Renal pelvis (tissue), 3 donors: ENCODE data around the gene ATAT1. TPM values are rescaled to one million over a fixed set of nuclear protein-coding genes. Genes with fewer than 3 reads are reported as not detected.

Experiments used
- polyA plus RNA-seq, 3 donors: library from polyadenylated mRNA; unstranded; fragments of 120-200 nt; gene quantifications; one replicate each; pipeline ENCODE4 v1.2.1, GENCODE V29; 2013; ENCODE audit not compliant: insufficient read length in 3 of 3

ATAT1 gene
- polyA plus RNA-seq, 3 donors, result 38.7 to 60.2 (median 59.4) TPM

Other genes with a start within 250 kb of the ATAT1 start
- 100 to 1,000 TPM; 103 to 110 (median 106) TPM for gene HLA-E, start 137.4 kb upstream of the ATAT1 start, polyA plus RNA-seq
- gene GNL1, start 70.4 kb upstream of the ATAT1 start, polyA plus RNA-seq, result 100 to 1,000 TPM in 2 of 3 donors, 10 to 100 TPM in 1; 97.3 to 111 (median 102) TPM
- gene PRR3, start 69.6 kb upstream of the ATAT1 start, polyA plus RNA-seq, result 10 to 100 TPM; 29.2 to 37.4 (median 35.4) TPM
- 10 to 100 TPM; 69.3 to 77.9 (median 73.6) TPM for gene ABCF1, start 55.4 kb upstream of the ATAT1 start, polyA plus RNA-seq
- gene PPP1R10, start 9.6 kb upstream of the ATAT1 start, polyA plus RNA-seq, result 10 to 100 TPM; 53.5 to 62.5 (median 55.6) TPM
- 10 to 100 TPM; 56.0 to 65.1 (median 62.2) TPM for gene MRPS18B, start 9.0 kb upstream of the ATAT1 start, polyA plus RNA-seq
- gene C6orf136, start 20.3 kb downstream of the ATAT1 start, polyA plus RNA-seq, result 10 to 100 TPM; 17.6 to 25.5 (median 22.9) TPM
- gene DHX16, start 46.1 kb downstream of the ATAT1 start, polyA plus RNA-seq, result 10 to 100 TPM; 48.6 to 51.8 (median 50.0) TPM
- gene PPP1R18, start 59.8 kb downstream of the ATAT1 start, polyA plus RNA-seq, result 10 to 100 TPM; 33.7 to 42.6 (median 37.4) TPM
- gene NRM, start 64.1 kb downstream of the ATAT1 start, polyA plus RNA-seq, result 10 to 100 TPM; 35.3 to 43.5 (median 39.7) TPM
- gene MDC1, start 90.4 kb downstream of the ATAT1 start, polyA plus RNA-seq, result 10 to 100 TPM; 45.4 to 55.6 (median 53.0) TPM
- gene TUBB, start 93.5 kb downstream of the ATAT1 start, polyA plus RNA-seq, result 1,000 to 10,000 TPM; 1,096 to 1,335 (median 1,230) TPM
- 100 to 1,000 TPM; 138 to 144 (median 138) TPM for gene FLOT1, start 115.8 kb downstream of the ATAT1 start, polyA plus RNA-seq
- 10 to 100 TPM; 21.0 to 21.8 (median 21.2) TPM for gene IER3, start 117.7 kb downstream of the ATAT1 start, polyA plus RNA-seq